IMR-90 (cell line): Measurements from ENCODE around the gene GLT8D2. TPM values are rescaled to one million over a fixed set of nuclear protein-coding genes. Genes with fewer than 3 reads are reported as not detected.

Source experiments
- ATAC-seq: fragments of 200-7000 bp; cut with Tn5 transposase; 2 replicates; pipeline ENCODE4 v1.9.1; 2020; ENCODE audit warnings: low read depth, mild to moderate bottlenecking, moderate library complexity
- BruUV-seq: library from RNA; stranded (reverse); fragments of 400-500 nt; replicated peaks from 2 replicates; lab custom pipeline; 2021; lab: Mats Ljungman, UMichigan
- CTCF ChIA-PET: fragments of 300-600 bp; formaldehyde crosslinking; extraction: SDS; loops from one replicate; lab custom pipeline; 2021; ENCODE audit warnings: antibody characterized with exemption; lab: Yijun Ruan, JAX
- POLR2A ChIA-PET: fragments of 300-600 bp; sonication (Branson Sonifier 250); formaldehyde crosslinking; loops from one replicate; lab custom pipeline; 2022; ENCODE audit warnings: antibody characterized with exemption; ENCODE audit not compliant: unreplicated experiment; lab: Charles Lee
- DNase-seq: peaks from one replicate; pipeline ENCODE4 v3.0.0; 2013
- H2AFZ ChIP-seq: replicated peaks from 2 replicates; pipeline ENCODE3; 2013; ENCODE audit warnings: low read length, mild to moderate bottlenecking; ENCODE audit not compliant: poor library complexity
- H2AK5ac ChIP-seq: 2 replicates; pipeline ENCODE4 v1.6.1; 2013; ENCODE audit warnings: low read depth, low read length, inconsistent platforms
- H2AK9ac ChIP-seq: replicated peaks from 2 replicates; pipeline ENCODE3; 2013; ENCODE audit warnings: mild to moderate bottlenecking, low read depth, low read length, moderate library complexity; ENCODE audit not compliant: poor library complexity
- H2BK120ac ChIP-seq: 2 replicates; pipeline ENCODE4 v1.6.1; 2013; ENCODE audit warnings: low read depth, low read length, inconsistent platforms
- H2BK15ac ChIP-seq: 3 replicates; pipeline ENCODE4 v1.6.1; 2013; ENCODE audit warnings: low read depth, low read length, inconsistent platforms
- H2BK20ac ChIP-seq: 2 replicates; pipeline ENCODE4 v1.6.1; 2013; ENCODE audit warnings: low read depth, mild to moderate bottlenecking, inconsistent platforms, low read length, moderate library complexity
- H2BK5ac ChIP-seq: 2 replicates; pipeline ENCODE4 v1.6.1; 2013; ENCODE audit warnings: mild to moderate bottlenecking, low read depth, low read length, inconsistent platforms; ENCODE audit not compliant: poor library complexity, severe bottlenecking
- H3K14ac ChIP-seq: replicated peaks from 2 replicates; pipeline ENCODE4 v1.6.1; 2013; ENCODE audit warnings: low read depth, low read length, inconsistent platforms
- H3K18ac ChIP-seq: 2 replicates; pipeline ENCODE4 v1.6.1; 2013; ENCODE audit warnings: low read depth, low read length, control low read depth
- H3K23ac ChIP-seq: 2 replicates; pipeline ENCODE4 v1.6.1; 2013; ENCODE audit warnings: low read depth, low read length, inconsistent platforms
- H3K27ac ChIP-seq: 2 replicates; pipeline ENCODE4 v1.5.1; 2013; ENCODE audit warnings: mild to moderate bottlenecking, control low read depth, low read length; ENCODE audit not compliant: insufficient read depth
- H3K27me3 ChIP-seq: 2 replicates; pipeline ENCODE4 v1.6.1; 2013; ENCODE audit warnings: low read length; ENCODE audit not compliant: control insufficient read depth, insufficient read depth
- H3K36me3 ChIP-seq: 2 replicates; pipeline ENCODE4 v1.6.1; 2013; ENCODE audit warnings: low read length, mixed read lengths; ENCODE audit not compliant: control insufficient read depth, insufficient read depth
- H3K4ac ChIP-seq: 2 replicates; pipeline ENCODE4 v1.6.1; 2013; ENCODE audit warnings: low read depth, low read length, inconsistent platforms
- H3K4me1 ChIP-seq: 2 replicates; pipeline ENCODE4 v1.6.1; 2013; ENCODE audit warnings: low read length, mixed read lengths; ENCODE audit not compliant: control insufficient read depth, insufficient read depth
- H3K4me2 ChIP-seq: 2 replicates; pipeline ENCODE4 v1.6.1; 2013; ENCODE audit warnings: low read depth, mild to moderate bottlenecking, control low read depth, low read length, moderate library complexity
- H3K4me3 ChIP-seq: 2 replicates; pipeline ENCODE4 v1.5.1; 2013; ENCODE audit warnings: low read depth, mild to moderate bottlenecking, control low read depth, low read length, moderate library complexity; ENCODE audit not compliant: insufficient read depth
- H3K56ac ChIP-seq: 2 replicates; pipeline ENCODE4 v1.6.1; 2013; ENCODE audit warnings: low read length, inconsistent platforms; ENCODE audit not compliant: insufficient read depth; ENCODE audit errors: extremely low read depth
- H3K79me1 ChIP-seq, 2 experiments: 2 replicates each; pipeline ENCODE4 v1.6.1; 2013; ENCODE audit warnings: low read length in 2 of 2, inconsistent platforms in 1 of 2, low read depth in 1 of 2
- H3K9ac ChIP-seq: 2 replicates; pipeline ENCODE4 v1.6.1; 2013; ENCODE audit warnings: low read depth, low read length, control low read depth
- H3K9me1 ChIP-seq: 2 replicates; pipeline ENCODE4 v1.6.1; 2013; ENCODE audit warnings: low read length, inconsistent platforms; ENCODE audit not compliant: insufficient read depth
- H3K9me3 ChIP-seq: 2 replicates; pipeline ENCODE4 v1.6.1; 2013; ENCODE audit warnings: low read length; ENCODE audit not compliant: control insufficient read depth, insufficient read depth
- H4K20me1 ChIP-seq: 2 replicates; pipeline ENCODE4 v1.6.1; 2013; ENCODE audit warnings: low read length, inconsistent platforms; ENCODE audit not compliant: insufficient read depth
- H4K5ac ChIP-seq: 2 replicates; pipeline ENCODE4 v1.6.1; 2013; ENCODE audit warnings: mild to moderate bottlenecking, low read depth, low read length, control low read depth
- H4K8ac ChIP-seq, 2 experiments: 2 replicates each; pipeline ENCODE4 v1.6.1; 2013; ENCODE audit warnings: low read depth in 2 of 2, low read length in 2 of 2, control low read depth in 1 of 2, inconsistent platforms in 1 of 2
- H4K91ac ChIP-seq: 2 replicates; pipeline ENCODE4 v1.6.1; 2013; ENCODE audit warnings: low read depth, low read length, inconsistent platforms; ENCODE audit not compliant: insufficient read depth
- CEBPB ChIP-seq: IDR thresholded peaks from 2 replicates; pipeline ENCODE4 v1.6.1; 2012; ENCODE audit warnings: low read depth, low read length, improper control_type of control experiment
- FOS ChIP-seq: fragments of 150-350 bp; IDR thresholded peaks from 2 replicates; pipeline ENCODE4 v1.6.1; 2016; ENCODE audit warnings: low read depth, low read length
- MXI1 ChIP-seq: IDR thresholded peaks from 2 replicates; pipeline ENCODE4 v1.6.1; 2012; ENCODE audit warnings: low read depth, mild to moderate bottlenecking, low read length, moderate library complexity, borderline replicate concordance
- NFE2L2 ChIP-seq: fragments of 150-350 bp; IDR thresholded peaks from 2 replicates; pipeline ENCODE4 v1.6.1; 2016; ENCODE audit warnings: low read depth, mild to moderate bottlenecking, low read length
- RAD21 ChIP-seq: IDR thresholded peaks from 2 replicates; pipeline ENCODE4 v1.6.1; 2012; ENCODE audit warnings: low read length, improper control_type of control experiment
- WGBS, 2 experiments: methylation state at CpG; one replicate each; pipeline versions ENCODE4 v1.1.5 to v1.1.7; 2013; ENCODE audit warnings: missing lambda C conversion rate in 2 of 2; ENCODE audit not compliant: insufficient read length in 1 of 2; ENCODE audit errors: extremely low coverage in 2 of 2; 5-methylcytosine and 5-hydroxymethylcytosine counted together
- dilution Hi-C: fragments of 300-500 bp; cut with HindIII; formaldehyde crosslinking; loops from one replicate; pipeline ENCODE4 v1.14.3; 2018; ENCODE audit warnings: low sequenced_read_pairs; ENCODE audit not compliant: unreplicated experiment
- in situ Hi-C: fragments of 300-500 bp; cut with MboI; formaldehyde crosslinking; loops from 3 replicates; pipeline ENCODE4 v1.14.3; 2019; ENCODE audit warnings: low sequenced_read_pairs, inconsistent platforms, mixed read lengths
- intact Hi-C: fragments of 100-400 bp; cut with micrococcal nuclease; formaldehyde crosslinking; loops from 2 replicates; pipeline ENCODE4 v1.10.0; 2022
- polyA plus RNA-seq, 3 experiments: library from polyadenylated mRNA; depleted of rRNA; stranded (reverse); fragments of >200 nt; gene quantifications; 2 replicates each; pipeline ENCODE4 v1.2.3, GENCODE V29; 2012; ENCODE audit warnings: low replicate concordance in 1 of 3
- total RNA-seq: library from RNA; depleted of rRNA; stranded (reverse); fragments of >200 nt; gene quantifications from 2 replicates; pipeline ENCODE4 v1.2.3, GENCODE V29; 2012
- TF ChIP-seq, protein P1 (sequence below): fragments of 150-350 bp; IDR thresholded peaks from 2 replicates; pipeline ENCODE4 v1.6.1; 2016; ENCODE audit warnings: low read depth, mild to moderate bottlenecking, low read length, moderate library complexity, borderline replicate concordance

The GLT8D2 gene
- total and polyA plus RNA-seq, 2 of the 4 experiments (the other 2 are of a cell fraction) = 33.5 to 47.9 TPM

- in situ Hi-C loops (no loop called here), dilution Hi-C loops (no loop called here), intact Hi-C loops (loop anchor here (5.0 kb wide), 1 partner anchor 34 kb away; no protein-coding TSS in a partner anchor)
- no peak overlapping the region for H2BK15ac ChIP-seq
- no peak overlapping the region for H4K8ac ChIP-seq
- ATAC-seq (no peak), DNase-seq (no peak)
- 100% methylated on average over 2 of the region's 4 CpGs; no CpG with 5 or more reads in 1 of the 2 experiments for WGBS, 2 experiments
- H3K9ac ChIP-seq = no peak overlapping the region
- TF ChIP-seq MXI1 (no peak), FOS (no peak), CEBPB (no peak), RAD21 (no peak), NFE2L2 (no peak)
- TF ChIP-seq, protein P1, sequence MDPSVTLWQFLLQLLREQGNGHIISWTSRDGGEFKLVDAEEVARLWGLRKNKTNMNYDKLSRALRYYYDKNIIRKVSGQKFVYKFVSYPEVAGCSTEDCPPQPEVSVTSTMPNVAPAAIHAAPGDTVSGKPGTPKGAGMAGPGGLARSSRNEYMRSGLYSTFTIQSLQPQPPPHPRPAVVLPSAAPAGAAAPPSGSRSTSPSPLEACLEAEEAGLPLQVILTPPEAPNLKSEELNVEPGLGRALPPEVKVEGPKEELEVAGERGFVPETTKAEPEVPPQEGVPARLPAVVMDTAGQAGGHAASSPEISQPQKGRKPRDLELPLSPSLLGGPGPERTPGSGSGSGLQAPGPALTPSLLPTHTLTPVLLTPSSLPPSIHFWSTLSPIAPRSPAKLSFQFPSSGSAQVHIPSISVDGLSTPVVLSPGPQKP = no peak
- H3K9me1 ChIP-seq = peaks cover 5% of the 10 kb centered on the region; the same call in 1 of the 2 replicates
- no peak overlapping the region for H2BK120ac ChIP-seq
- H3K9me3 ChIP-seq = no peaks in the 10 kb centered on the region
- no peak overlapping the region for H2AK5ac ChIP-seq
- H3K4me3 ChIP-seq = no peak overlapping the region
- peaks cover 14% of the 10 kb centered on the region for H3K4me1 ChIP-seq
- H3K27me3 ChIP-seq = no peaks in the 10 kb centered on the region
- H4K20me1 ChIP-seq = 0 out of 2 replicates have a peak, but pooled peaks cover 3% of the 10 kb centered on the region
- ChIA-PET POLR2A (no interaction called here), CTCF (no interaction called here)
- H2AFZ ChIP-seq = no peak overlapping the region
- H3K56ac ChIP-seq = no peak overlapping the region
- no peak overlapping the region for H2BK5ac ChIP-seq
- H3K18ac ChIP-seq = no peak overlapping the region
- H3K23ac ChIP-seq = no peak overlapping the region
- peaks cover 3% of the 10 kb centered on the region for H3K36me3 ChIP-seq
- no peak overlapping the region for H3K27ac ChIP-seq
- BruUV-seq = no TSS peak
- H3K4ac ChIP-seq = no peak overlapping the region
- no peak overlapping the region for H2AK9ac ChIP-seq
- H3K79me1 ChIP-seq = peaks cover 25 to 28% of the 10 kb centered on the region in 2 experiments
- H2BK20ac ChIP-seq = no peak overlapping the region
- no peak overlapping the region for H3K14ac ChIP-seq
- H4K91ac ChIP-seq = no peak overlapping the region
- H4K5ac ChIP-seq = no peak overlapping the region
- no peak overlapping the region for H3K4me2 ChIP-seq
These were observed 3.7 kb downstream of the GLT8D2 start for GRCh38 chr12:104046306-104046705.
